Neural crest cell (in vitro differentiated cells): ENCODE results near the gene MBTPS1. TPM values are rescaled to one million over a fixed set of nuclear protein-coding genes. Genes with fewer than 3 reads are reported as not detected.
A peak's percentile ranks its signal among the peaks of the same experiment; 100 is the strongest.

Source experiments
- DNase-seq: peaks from one replicate; pipeline ENCODE4 v3.0.0; 2021; ENCODE audit warnings: low read depth, mixed read lengths, low spot score
- H3K27ac Mint-ChIP-seq: one replicate; pipeline ENCODE4 v1.8.0; 2021; ENCODE audit warnings: mild to moderate bottlenecking, mixed read lengths; ENCODE audit not compliant: unreplicated experiment
- H3K27me3 Mint-ChIP-seq: 2 replicates; pipeline ENCODE4 v1.8.0; 2021; ENCODE audit warnings: low read depth, mild to moderate bottlenecking, mixed read lengths
- H3K36me3 Mint-ChIP-seq: 2 replicates; pipeline ENCODE4 v1.8.0; 2021; ENCODE audit warnings: low read depth, mild to moderate bottlenecking, mixed read lengths
- H3K4me1 Mint-ChIP-seq: 2 replicates; pipeline ENCODE4 v1.8.0; 2021; ENCODE audit warnings: mixed read lengths
- H3K4me3 Mint-ChIP-seq: one replicate; pipeline ENCODE4 v1.8.0; 2021; ENCODE audit warnings: mild to moderate bottlenecking, mixed read lengths
- H3K9me3 Mint-ChIP-seq: 2 replicates; pipeline ENCODE4 v1.8.0; 2021; ENCODE audit warnings: mixed read lengths
- total RNA-seq: library from RNA; stranded (reverse); gene quantifications from 2 replicates; pipeline ENCODE4 v1.2.1, GENCODE V29; 2021
- TF ChIP-seq, protein P1 (sequence below): fragments of 200-600 bp; sonication (generic); conservative IDR thresholded peaks from 2 replicates; pipeline ENCODE4 v1.5.0; 2021; ENCODE audit warnings: antibody characterized with exemption, mild to moderate bottlenecking

The MBTPS1 gene
- total RNA-seq, 1 donor from 2014 or later: 59.0 TPM

GRCh38 chr16:84042879-84043485 is 73.8 kb downstream of the MBTPS1 start:
- TF ChIP-seq, protein P1, sequence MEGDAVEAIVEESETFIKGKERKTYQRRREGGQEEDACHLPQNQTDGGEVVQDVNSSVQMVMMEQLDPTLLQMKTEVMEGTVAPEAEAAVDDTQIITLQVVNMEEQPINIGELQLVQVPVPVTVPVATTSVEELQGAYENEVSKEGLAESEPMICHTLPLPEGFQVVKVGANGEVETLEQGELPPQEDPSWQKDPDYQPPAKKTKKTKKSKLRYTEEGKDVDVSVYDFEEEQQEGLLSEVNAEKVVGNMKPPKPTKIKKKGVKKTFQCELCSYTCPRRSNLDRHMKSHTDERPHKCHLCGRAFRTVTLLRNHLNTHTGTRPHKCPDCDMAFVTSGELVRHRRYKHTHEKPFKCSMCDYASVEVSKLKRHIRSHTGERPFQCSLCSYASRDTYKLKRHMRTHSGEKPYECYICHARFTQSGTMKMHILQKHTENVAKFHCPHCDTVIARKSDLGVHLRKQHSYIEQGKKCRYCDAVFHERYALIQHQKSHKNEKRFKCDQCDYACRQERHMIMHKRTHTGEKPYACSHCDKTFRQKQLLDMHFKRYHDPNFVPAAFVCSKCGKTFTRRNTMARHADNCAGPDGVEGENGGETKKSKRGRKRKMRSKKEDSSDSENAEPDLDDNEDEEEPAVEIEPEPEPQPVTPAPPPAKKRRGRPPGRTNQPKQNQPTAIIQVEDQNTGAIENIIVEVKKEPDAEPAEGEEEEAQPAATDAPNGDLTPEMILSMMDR: no peak
- no peak overlapping the region for H3K27ac Mint-ChIP-seq
- H3K27me3 Mint-ChIP-seq: peaks cover 3% of the 10 kb centered on the region
- no peaks in the 10 kb centered on the region for H3K36me3 Mint-ChIP-seq
- DNase-seq: no peak
- H3K4me3 Mint-ChIP-seq: no peak overlapping the region
- no peaks in the 10 kb centered on the region for H3K9me3 Mint-ChIP-seq
- peaks cover 20% of the 10 kb centered on the region for H3K4me1 Mint-ChIP-seq

DNA sequence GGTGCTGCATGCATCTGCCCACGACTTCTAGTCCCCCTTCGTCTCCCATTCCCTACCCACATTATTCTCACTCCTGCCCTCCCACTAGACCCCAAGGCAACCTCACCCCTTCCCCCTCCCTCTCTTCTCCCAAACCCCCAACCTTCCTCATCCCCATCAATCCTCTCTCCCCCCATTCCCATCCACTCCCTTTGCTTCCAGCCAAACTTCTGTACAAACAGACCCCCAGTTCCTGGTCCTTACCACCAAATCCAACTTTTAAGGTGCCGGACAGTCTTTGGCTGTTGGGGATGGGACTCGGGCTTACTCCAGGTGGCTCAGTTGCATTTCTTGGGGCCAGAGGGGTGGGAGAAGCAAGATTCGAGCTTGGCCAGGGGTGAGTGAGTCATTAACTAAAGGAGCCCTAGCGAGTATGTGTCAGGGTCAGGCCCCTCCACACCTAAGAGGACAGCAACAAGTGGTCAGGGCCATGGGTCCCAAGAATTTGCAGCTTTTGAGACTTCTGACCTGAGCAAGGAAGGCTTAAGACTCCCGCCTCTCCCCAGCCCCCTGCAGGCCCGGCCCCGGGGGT is 74.3 kb downstream of the MBTPS1 start, which contains the start of gene SLC38A8:
SLC38A8 (minus strand) TSS at position 488 of the 571 bp plus-strand sequence. CDS start 638 bp downstream, outside the sequence.
- Mint-ChIP-seq H3K9me3 (no peaks in the 10 kb centered on the region), H3K27ac (no peak within 1 kb of the TSS), H3K4me1 (peaks cover 19% of the 10 kb centered on the region), H3K27me3 (peaks cover 3% of the 10 kb centered on the region), H3K4me3 (peak within 1 kb of the TSS; percentile 21), H3K36me3 (no peaks in the 10 kb centered on the region)
- no peak for DNase-seq
- TF ChIP-seq, protein P1: no peak

DNA sequence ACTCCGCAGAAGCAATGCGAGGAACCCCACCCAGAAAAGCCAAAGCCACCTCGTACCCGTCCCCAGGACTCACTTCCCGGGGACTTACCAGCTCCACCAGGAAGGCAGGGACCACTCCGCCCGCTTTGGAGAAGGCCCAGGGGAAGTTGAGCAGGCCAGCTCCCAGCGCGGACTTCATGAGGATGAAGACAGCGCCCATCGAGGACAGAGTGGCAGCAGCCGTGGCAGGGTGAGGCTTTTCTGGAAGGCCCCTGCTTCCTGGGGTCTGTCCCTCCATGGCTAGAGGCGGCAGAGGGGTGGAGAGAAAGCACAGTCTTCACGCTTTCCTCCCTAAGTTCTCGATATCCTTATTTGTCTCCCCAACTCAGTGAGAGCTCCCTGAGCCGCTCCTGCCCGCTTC is 74.9 kb downstream of the MBTPS1 start:
- Mint-ChIP-seq H3K27ac (no peak overlapping the region), H3K4me1 (peaks cover 19% of the 10 kb centered on the region), H3K27me3 (peaks cover 3% of the 10 kb centered on the region), H3K9me3 (no peaks in the 10 kb centered on the region), H3K36me3 (no peaks in the 10 kb centered on the region), H3K4me3 (no peak overlapping the region)
- TF ChIP-seq, protein P1: no peak
- no peak for DNase-seq

DNA sequence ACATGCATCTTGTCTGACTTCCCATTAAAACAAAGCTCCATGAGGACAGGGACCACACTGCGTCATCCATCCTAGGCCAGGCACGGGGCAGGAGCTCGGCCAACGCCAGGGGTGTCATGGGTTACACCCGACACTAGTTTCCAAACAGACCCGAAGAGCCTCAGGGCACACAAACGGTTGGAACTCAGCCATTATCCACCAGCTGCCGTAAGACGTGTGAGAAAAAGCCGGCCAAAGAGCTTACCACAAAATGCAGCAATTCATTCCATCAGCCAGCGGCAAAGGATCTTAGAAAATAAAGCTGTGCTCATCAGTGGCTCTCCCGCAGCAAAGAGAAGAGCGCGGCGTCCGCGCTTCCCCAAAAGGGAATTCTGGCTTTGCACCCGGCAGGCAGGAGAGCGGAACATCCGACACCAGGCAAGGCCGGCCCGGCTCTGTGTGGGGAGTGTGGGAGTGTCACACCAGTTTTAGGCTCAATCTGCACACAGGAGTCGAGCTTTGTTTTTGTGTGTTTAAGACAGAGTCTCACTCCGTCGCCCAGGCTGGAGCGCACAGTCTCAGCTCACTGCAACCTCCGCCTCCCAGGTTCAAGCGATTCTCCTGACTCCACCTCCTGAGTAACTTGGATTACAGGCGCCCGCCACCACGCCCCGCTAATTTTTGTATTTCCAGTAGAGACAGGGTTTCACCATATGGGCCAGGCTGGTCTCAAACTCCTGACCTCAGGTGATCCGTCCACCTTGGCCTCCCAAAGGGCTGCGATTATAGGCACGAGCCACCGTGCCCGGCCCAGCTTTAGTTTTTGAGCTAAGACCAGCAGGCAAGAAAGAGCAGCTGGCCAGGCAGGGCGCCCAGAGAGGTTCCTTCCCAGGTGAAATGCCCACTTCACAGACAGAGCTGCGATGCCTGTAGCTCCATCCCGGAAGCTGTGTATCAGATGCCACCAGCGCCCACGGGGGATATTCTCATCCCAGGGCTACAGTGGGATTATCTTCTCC is 75.6 kb downstream of the MBTPS1 start:
- Mint-ChIP-seq H3K4me1 (peaks cover 19% of the 10 kb centered on the region), H3K36me3 (no peaks in the 10 kb centered on the region), H3K27ac (no peak overlapping the region), H3K27me3 (peaks cover 3% of the 10 kb centered on the region), H3K9me3 (no peaks in the 10 kb centered on the region), H3K4me3 (no peak overlapping the region)
- TF ChIP-seq, protein P1: no peak
- no peak for DNase-seq

- no peak for DNase-seq
- Mint-ChIP-seq H3K9me3 (peaks cover 3% of the 10 kb centered on the region), H3K27me3 (peaks cover 3% of the 10 kb centered on the region), H3K36me3 (no peaks in the 10 kb centered on the region), H3K4me3 (no peak overlapping the region), H3K4me1 (peaks cover 19% of the 10 kb centered on the region), H3K27ac (peak overlapping the region; percentile 65)
- TF ChIP-seq, protein P1: no peak
Observed at GRCh38 chr16:84040226-84040822, 76.4 kb downstream of the MBTPS1 start.
